H1 (cell line): ENCODE measurements around the gene FPGS. TPM values are rescaled to one million over a fixed set of nuclear protein-coding genes. Genes with fewer than 3 reads are reported as not detected.

Experiments
- CTCF ChIA-PET: fragments of 300-600 bp; sonication (Branson Sonifier 250); formaldehyde crosslinking; loops from one replicate; lab custom pipeline; 2021; ENCODE audit not compliant: partially characterized antibody; lab: Charles Lee
- POLR2A ChIA-PET: fragments of 300-600 bp; sonication (Branson Sonifier 250); formaldehyde crosslinking; loops from one replicate; lab custom pipeline; 2021; ENCODE audit warnings: inconsistent platforms; ENCODE audit not compliant: partially characterized antibody; lab: Charles Lee
- DNase-seq, 2 experiments: peaks; one replicate each; pipeline versions ENCODE4 v3.0.0 to v3.0.0-alpha.2; 2010 to 2022; ENCODE audit warnings: low spot score in 2 of 2, low read depth in 1 of 2, mixed read lengths in 1 of 2
- FAIRE-seq: peaks from 2 replicates; lab custom pipeline; 2011; peaks lifted over from hg19 to GRCh38; lab: Jason Lieb, UNC
- H2AFZ ChIP-seq: 2 replicates; pipeline ENCODE4 v1.8.1; 2012; ENCODE audit warnings: low read length, inconsistent platforms
- H2AK5ac ChIP-seq: 2 replicates; pipeline ENCODE4 v1.6.1; 2013; ENCODE audit warnings: low read depth, low read length
- H2BK120ac ChIP-seq: replicated peaks from 2 replicates; pipeline ENCODE3; 2013; ENCODE audit warnings: low read depth, low read length, inconsistent platforms
- H2BK12ac ChIP-seq: 2 replicates; pipeline ENCODE4 v1.6.1; 2013; ENCODE audit warnings: low read depth, low read length
- H2BK15ac ChIP-seq: 2 replicates; pipeline ENCODE4 v1.6.1; 2013; ENCODE audit warnings: low read length
- H2BK20ac ChIP-seq: 2 replicates; pipeline ENCODE4 v1.6.1; 2013; ENCODE audit warnings: low read length
- H2BK5ac ChIP-seq: 2 replicates; pipeline ENCODE4 v1.6.1; 2013; ENCODE audit warnings: low read depth, low read length
- H3K14ac ChIP-seq: 2 replicates; pipeline ENCODE4 v1.6.1; 2013; ENCODE audit warnings: inconsistent platforms; ENCODE audit not compliant: insufficient read length
- H3K18ac ChIP-seq: 2 replicates; pipeline ENCODE4 v1.6.1; 2013; ENCODE audit warnings: low read length; ENCODE audit errors: extremely low read depth
- H3K23ac ChIP-seq: 2 replicates; pipeline ENCODE4 v1.6.1; 2013; ENCODE audit warnings: inconsistent platforms; ENCODE audit not compliant: insufficient read length
- H3K23me2 ChIP-seq: 2 replicates; pipeline ENCODE4 v1.6.1; 2013; ENCODE audit warnings: low read depth, low read length
- H3K27ac ChIP-seq: 2 replicates; pipeline ENCODE4 v1.6.1; 2011; ENCODE audit warnings: low read depth, low read length, inconsistent platforms
- H3K27me3 ChIP-seq, 4 experiments: replicated peaks in 1 of 4; 1 replicate in 1 of 4; 2 replicates in 3 of 4; pipeline versions ENCODE4 v1.6.1 to v1.8.1; 2011 to 2013; ENCODE audit warnings: low read length in 3 of 4, mild to moderate bottlenecking in 3 of 4, inconsistent platforms in 2 of 4, mixed read lengths in 2 of 4, moderate library complexity in 1 of 4; ENCODE audit not compliant: control insufficient read depth in 3 of 4, insufficient read depth in 3 of 4; ENCODE audit errors: extremely low read depth in 1 of 4
- H3K36me3 ChIP-seq, 4 experiments: 2 replicates each; pipeline versions ENCODE4 v1.6.1 to v1.8.1; 2011 to 2013; ENCODE audit warnings: mild to moderate bottlenecking in 4 of 4, low read length in 3 of 4, moderate library complexity in 2 of 4, control low read depth in 1 of 4, inconsistent platforms in 1 of 4; ENCODE audit not compliant: insufficient read depth in 4 of 4, control insufficient read depth in 2 of 4
- H3K4ac ChIP-seq: replicated peaks from 2 replicates; pipeline ENCODE3; 2013; ENCODE audit warnings: low read length, low read depth, mixed read lengths, inconsistent platforms; ENCODE audit not compliant: insufficient read length
- H3K4me1 ChIP-seq, 4 experiments: replicated peaks in 1 of 4; 1 replicate in 1 of 4; 2 replicates in 3 of 4; pipeline versions ENCODE4 v1.6.1 to v1.8.1; 2011 to 2013; ENCODE audit warnings: low read length in 3 of 4, inconsistent platforms in 2 of 4, mixed read lengths in 1 of 4; ENCODE audit not compliant: insufficient read depth in 4 of 4, control insufficient read depth in 3 of 4
- H3K4me2 ChIP-seq, 2 experiments: 2 replicates each; pipeline versions ENCODE4 v1.6.1 to v1.8.1; 2011 to 2013; ENCODE audit warnings: low read depth in 2 of 2, low read length in 2 of 2, control low read depth in 1 of 2, inconsistent platforms in 1 of 2, mild to moderate bottlenecking in 1 of 2; ENCODE audit not compliant: insufficient read depth in 1 of 2
- H3K4me3 ChIP-seq, 4 experiments: fragments of 200-600, 300-600 bp in 1 of 4; sonication (generic), shearing (Covaris generic), sonication (Bioruptor Twin) in 1 of 4; 2 replicates each; pipeline versions ENCODE4 v1.5.1 to v1.8.1; 2011 to 2016; ENCODE audit warnings: low read length in 4 of 4, low read depth in 3 of 4, control low read depth in 2 of 4, inconsistent platforms in 2 of 4, mild to moderate bottlenecking in 2 of 4, mixed read lengths in 1 of 4, moderate library complexity in 1 of 4; ENCODE audit not compliant: insufficient read depth in 2 of 4; ENCODE audit errors: extremely low read depth in 1 of 4
- H3K56ac ChIP-seq: replicated peaks from 2 replicates; pipeline ENCODE3; 2013; ENCODE audit warnings: low read depth, mild to moderate bottlenecking, mixed read lengths, low read length, inconsistent platforms; ENCODE audit not compliant: insufficient read length
- H3K79me1 ChIP-seq: 2 replicates; pipeline ENCODE4 v1.6.1; 2013; ENCODE audit warnings: low read depth, low read length, control low read depth
- H3K79me2 ChIP-seq, 2 experiments: 2 replicates each; pipeline versions ENCODE4 v1.6.1 to v1.8.1; 2012 to 2013; ENCODE audit warnings: low read length in 2 of 2, mild to moderate bottlenecking in 2 of 2, inconsistent platforms in 1 of 2; ENCODE audit not compliant: insufficient read depth in 2 of 2, control insufficient read depth in 1 of 2
- H3K9ac ChIP-seq, 4 experiments: replicated peaks in 1 of 4; 1 replicate in 1 of 4; 2 replicates in 3 of 4; pipeline versions ENCODE4 v1.6.1 to v1.8.1; 2011 to 2013; ENCODE audit warnings: low read depth in 3 of 4, low read length in 3 of 4, control low read depth in 2 of 4, mild to moderate bottlenecking in 2 of 4, moderate library complexity in 2 of 4, inconsistent platforms in 1 of 4; ENCODE audit errors: extremely low read depth in 1 of 4
- H3K9me3 ChIP-seq, 2 experiments: 2 replicates each; pipeline versions ENCODE4 v1.6.1 to v1.8.1; 2012 to 2013; ENCODE audit warnings: mild to moderate bottlenecking in 2 of 2, moderate library complexity in 2 of 2, control low read depth in 1 of 2, inconsistent platforms in 1 of 2, low read depth in 1 of 2, low read length in 1 of 2, mixed read lengths in 1 of 2; ENCODE audit not compliant: insufficient read depth in 2 of 2
- H4K20me1 ChIP-seq, 2 experiments: replicated peaks in 1 of 2; 2 replicates each; pipeline versions ENCODE3 to v1.8.1; 2011 to 2013; ENCODE audit warnings: inconsistent platforms in 2 of 2, low read length in 2 of 2, mild to moderate bottlenecking in 1 of 2; ENCODE audit not compliant: insufficient read depth in 2 of 2, control insufficient read depth in 1 of 2
- H4K5ac ChIP-seq: 2 replicates; pipeline ENCODE4 v1.6.1; 2013; ENCODE audit warnings: low read length, low read depth, mixed read lengths, inconsistent platforms; ENCODE audit not compliant: insufficient read length
- H4K8ac ChIP-seq: 2 replicates; pipeline ENCODE4 v1.8.0; 2013; ENCODE audit warnings: mild to moderate bottlenecking, moderate library complexity, low read length, inconsistent platforms; ENCODE audit not compliant: insufficient read depth; ENCODE audit errors: extremely low read depth
- H4K91ac ChIP-seq: replicated peaks from 2 replicates; pipeline ENCODE3; 2013; ENCODE audit warnings: low read length, mixed read lengths, inconsistent platforms; ENCODE audit not compliant: insufficient read length
- BCL11A ChIP-seq, 2 experiments: IDR thresholded peaks; one replicate each; pipeline ENCODE4 v1.6.1; 2011; ENCODE audit warnings: low read depth in 2 of 2, low read length in 2 of 2, mild to moderate bottlenecking in 2 of 2
- CTBP2 ChIP-seq: IDR thresholded peaks from 2 replicates; pipeline ENCODE4 v1.7.0; 2011; ENCODE audit warnings: borderline replicate concordance, mild to moderate bottlenecking, moderate library complexity, mixed read lengths, low read length; ENCODE audit not compliant: insufficient read depth, insufficient read length
- HDAC6 ChIP-seq: IDR thresholded peaks from one replicate; pipeline ENCODE4 v1.7.1; 2012; ENCODE audit warnings: low read depth, mild to moderate bottlenecking, inconsistent platforms, low read length, moderate library complexity
- JUN ChIP-seq: IDR thresholded peaks from 2 replicates; pipeline ENCODE4 v1.6.1; 2011; ENCODE audit warnings: low read depth, mild to moderate bottlenecking, improper control_type of control experiment, low read length
- MAFK ChIP-seq: IDR thresholded peaks from 2 replicates; pipeline ENCODE4 v1.6.1; 2012; ENCODE audit warnings: low read depth, mild to moderate bottlenecking, improper control_type of control experiment, low read length
- RFX5 ChIP-seq: IDR thresholded peaks from 2 replicates; pipeline ENCODE4 v1.6.1; 2011; ENCODE audit warnings: low read depth, low read length, improper control_type of control experiment, borderline replicate concordance
- RNF2 ChIP-seq: fragments of 200-900, 300-1000 bp; sonication (generic); IDR thresholded peaks from 2 replicates; pipeline ENCODE4 v1.7.1; 2016; ENCODE audit warnings: borderline replicate concordance, low read depth, mild to moderate bottlenecking, antibody characterized with exemption, low read length; ENCODE audit not compliant: poor library complexity, severe bottlenecking; ENCODE audit errors: missing control alignments
- RXRA ChIP-seq: IDR thresholded peaks from 2 replicates; pipeline ENCODE4 v1.6.1; 2011; ENCODE audit warnings: low read depth, mild to moderate bottlenecking, low read length, moderate library complexity; ENCODE audit not compliant: insufficient read depth
- SIN3A ChIP-seq, 2 experiments: IDR thresholded peaks in 1 of 2; conservative IDR thresholded peaks in 1 of 2; 2 replicates each; pipeline ENCODE4 v1.6.1; 2011 to 2012; ENCODE audit warnings: low read length in 2 of 2, improper control_type of control experiment in 1 of 2, low read depth in 1 of 2, mild to moderate bottlenecking in 1 of 2
- SIRT6 ChIP-seq: IDR thresholded peaks from one replicate; pipeline ENCODE4 v1.7.1; 2012; ENCODE audit warnings: low read length, inconsistent platforms
- SRF ChIP-seq: IDR thresholded peaks from 2 replicates; pipeline ENCODE4 v1.6.1; 2011; ENCODE audit warnings: mild to moderate bottlenecking, low read depth, low read length, moderate library complexity
- YY1 ChIP-seq: IDR thresholded peaks from 2 replicates; pipeline ENCODE4 v1.6.1; 2011; ENCODE audit warnings: low read depth, mild to moderate bottlenecking, low read length
- WGBS, 2 experiments: shearing (Covaris generic) in 1 of 2; methylation state at CpG; one replicate each; pipeline versions ENCODE4 v1.1.6 to v1.1.7; 2013 to 2015; ENCODE audit warnings: low lambda C conversion rate in 2 of 2, mixed read lengths in 2 of 2, inconsistent platforms in 1 of 2, low coverage in 1 of 2, missing lambda C conversion rate in 1 of 2; ENCODE audit not compliant: insufficient replicate concordance in 2 of 2, insufficient coverage in 1 of 2, insufficient read length in 1 of 2; ENCODE audit errors: extremely low coverage in 1 of 2, missing lambda C conversion rate in 1 of 2; 5-methylcytosine and 5-hydroxymethylcytosine counted together
- polyA plus RNA-seq, 7 experiments: library from polyadenylated mRNA; depleted of rRNA in 3 of 7; stranded (reverse) in 5 of 7; unstranded in 2 of 7; fragments of >200 nt in 5 of 7; fragments of 200-250 nt in 2 of 7; gene quantifications; 1 replicate in 5 of 7; 2 replicates in 1 of 7; 4 replicates in 1 of 7; pipeline versions ENCODE4 v1.2.1 to v1.2.3, GENCODE V29; 2011 to 2013; ENCODE audit warnings: missing spikeins in 2 of 7, mixed read lengths in 2 of 7
- total RNA-seq: library from RNA; stranded (reverse); fragmentation: NEBNext Ultra II Directional; extraction: Animal tissue kit (Norgen Biotek cat#: 25700); gene quantifications from 2 replicates; pipeline ENCODE4 v1.2.1, GENCODE V29; 2021

The FPGS gene
- total and polyA plus RNA-seq, 2 of the 8 experiments (the other 6 are each of a cell fraction or from before 2014, with no cell fraction given): 62.4 to 83.0 TPM

- H3K18ac ChIP-seq: no peak overlapping the region
- H4K20me1 ChIP-seq: no peaks in the 10 kb centered on the region
- no peak for DNase-seq
- H3K27me3 ChIP-seq: no peaks in the 10 kb centered on the region
- no peak overlapping the region for H3K14ac ChIP-seq
- no peak overlapping the region for H4K91ac ChIP-seq
- no peak overlapping the region for H2AK5ac ChIP-seq
- no peak overlapping the region; the same call in 1 of the 2 replicates for H2BK20ac ChIP-seq
- no peak overlapping the region for H3K27ac ChIP-seq
- POLR2A ChIA-PET: interaction anchor here (1.0 to 3.1 kb wide), 5 partner anchors 14 to 71 kb away, joined by 3 to 16 read pairs (median 3); partner anchors contain the start of genes AK1 and CDK9
- no peak overlapping the region for H2AFZ ChIP-seq
- CTCF ChIA-PET: interaction anchor here (0.9 to 6.6 kb wide), 9 partner anchors 8 to 261 kb away, joined by 3 to 50 read pairs (median 5); no protein-coding TSS in a partner anchor
- no peak overlapping the region for H3K56ac ChIP-seq
- 84% methylated on average over 11 of the region's 11 CpGs; no CpG with 5 or more reads in 1 of the 2 experiments for WGBS, 2 experiments
- no peaks in the 10 kb centered on the region for H3K9me3 ChIP-seq
- no peak overlapping the region for H3K23ac ChIP-seq
- H2BK12ac ChIP-seq: no peak overlapping the region
- peaks cover 0 to 10% (median 6%) of the 10 kb centered on the region in 4 experiments; a peak in 5 of 7 replicates for H3K4me1 ChIP-seq
- H4K8ac ChIP-seq: no peak overlapping the region; the same call in 1 of the 2 replicates
- H3K9ac ChIP-seq: no peak overlapping the region
- FAIRE-seq: no peak
- no peak overlapping the region for H4K5ac ChIP-seq
- no peak overlapping the region for H2BK120ac ChIP-seq
- H3K4me2 ChIP-seq: no peak overlapping the region
- no peak overlapping the region for H3K4ac ChIP-seq
- H3K79me1 ChIP-seq: no peaks in the 10 kb centered on the region
- no peaks in the 10 kb centered on the region for H3K36me3 ChIP-seq
- H3K23me2 ChIP-seq: no peaks in the 10 kb centered on the region; the same call in 1 of the 2 replicates
- H3K4me3 ChIP-seq: no peak overlapping the region
- 0 out of 2 replicates have a peak overlapping the region, but pooled peaks have one; percentile 34 for H2BK15ac ChIP-seq
- H3K79me2 ChIP-seq: no peaks in the 10 kb centered on the region
- no peak overlapping the region for H2BK5ac ChIP-seq
- no peak for TF ChIP-seq HDAC6
- no peak for TF ChIP-seq SIN3A (conservative IDR thresholded peaks at IDR 0.05 in 1 of 2, IDR thresholded peaks at IDR 0.05 in 1 of 2; ENCODE audit: low read depth in 1 of 2, low read length in 2 of 2)
- TF ChIP-seq BCL11A (IDR thresholded peaks at IDR 0.05; ENCODE audit: low read depth in 2 of 2, low read length in 2 of 2): no peak
- TF ChIP-seq RXRA: no peak
- TF ChIP-seq RFX5: no peak
- TF ChIP-seq RNF2: no peak
- no peak for TF ChIP-seq SIRT6
- TF ChIP-seq SRF: no peak
- TF ChIP-seq MAFK: no peak
- TF ChIP-seq CTBP2: no peak
- no peak for TF ChIP-seq JUN
- TF ChIP-seq YY1: no peak
Measured at GRCh38 chr9:127856094-127856728, 53.5 kb downstream of the FPGS start.
